ENCODE results near the gene HES1. TPM values are rescaled to one million over a fixed set of nuclear protein-coding genes. Genes with fewer than 3 reads are reported as not detected.

HES1 gene
- total and polyA plus RNA-seq, 10 of the 15 experiments (the other 5 are each of a cell fraction or from before 2014, with no cell fraction given), result 0.46 to 5.3 (median 2.3) TPM

- TF ChIP-seq ZNF592 (IDR thresholded peaks at IDR 0.05) (no peak), ATF7 (IDR thresholded peaks at IDR 0.05; ENCODE audit: low read depth) (no peak), ESRRA (IDR thresholded peaks at IDR 0.05; ENCODE audit: low read length) (no peak), ZNF384 (IDR thresholded peaks at IDR 0.05; ENCODE audit: borderline replicate concordance, low read depth, low read length) (no peak)
- TF ChIP-seq, protein P1, sequence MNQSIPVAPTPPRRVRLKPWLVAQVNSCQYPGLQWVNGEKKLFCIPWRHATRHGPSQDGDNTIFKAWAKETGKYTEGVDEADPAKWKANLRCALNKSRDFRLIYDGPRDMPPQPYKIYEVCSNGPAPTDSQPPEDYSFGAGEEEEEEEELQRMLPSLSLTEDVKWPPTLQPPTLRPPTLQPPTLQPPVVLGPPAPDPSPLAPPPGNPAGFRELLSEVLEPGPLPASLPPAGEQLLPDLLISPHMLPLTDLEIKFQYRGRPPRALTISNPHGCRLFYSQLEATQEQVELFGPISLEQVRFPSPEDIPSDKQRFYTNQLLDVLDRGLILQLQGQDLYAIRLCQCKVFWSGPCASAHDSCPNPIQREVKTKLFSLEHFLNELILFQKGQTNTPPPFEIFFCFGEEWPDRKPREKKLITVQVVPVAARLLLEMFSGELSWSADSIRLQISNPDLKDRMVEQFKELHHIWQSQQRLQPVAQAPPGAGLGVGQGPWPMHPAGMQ (IDR thresholded peaks at IDR 0.05; ENCODE audit: borderline replicate concordance), result no peak
These were observed 33.6 kb downstream of the HES1 start (continued) for GRCh38 chr3:194169595-194169994.

DNA sequence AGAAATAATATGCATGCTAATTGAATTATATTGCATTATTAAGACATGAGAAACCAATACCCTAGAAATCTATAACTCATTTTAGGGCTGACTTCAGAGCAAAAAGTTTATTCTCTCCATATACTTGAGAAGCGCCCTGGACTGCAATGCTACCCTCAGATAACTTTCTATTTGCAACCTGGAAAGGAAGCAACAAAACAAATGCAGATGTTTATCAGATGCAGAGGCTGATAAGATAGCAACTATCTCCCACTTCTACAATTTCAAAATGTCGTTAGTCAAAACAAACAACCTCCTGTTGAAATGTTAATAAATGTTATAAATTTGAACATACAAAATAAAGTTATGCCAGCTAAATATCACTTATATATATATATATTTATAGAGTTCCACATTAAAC is 34.8 kb downstream of the HES1 start:
- 12% methylated on average over 2 of the region's 2 CpGs for WGBS (ENCODE audit: insufficient coverage, insufficient replicate concordance, low lambda C conversion rate, missing lambda C conversion rate)
- H3K4me3 ChIP-seq, result no peak overlapping the region
- CTCF ChIA-PET, result interaction anchor here (0.8 kb wide), 1 partner anchor 147 kb away, joined by 3 read pairs; no protein-coding TSS in a partner anchor
- H3K27me3 ChIP-seq (replicated peaks in 1 of 2; ENCODE audit: control insufficient read depth in 2 of 2, insufficient read depth in 2 of 2, low read length in 1 of 2), result no peaks in the 10 kb centered on the region; a peak in 1 of 4 replicates
- in situ Hi-C loops (cut with MboI) (no loop called here), intact Hi-C loops (cut with micrococcal nuclease; ENCODE audit: unreplicated experiment) (no loop called here)
- H3K4me1 ChIP-seq (ENCODE audit: control insufficient read depth, insufficient read depth, low read length), result no peaks in the 10 kb centered on the region
- DNase-seq (ENCODE audit: low read depth, low spot score) (no peak), ATAC-seq (no peak), FAIRE-seq (no peak)
- RAD21 ChIA-PET (ENCODE audit: unreplicated experiment), result no interaction called here
- no peaks in the 10 kb centered on the region for H3K36me3 ChIP-seq (ENCODE audit: control insufficient read depth in 2 of 2, insufficient read depth in 2 of 2, low read length in 1 of 2)
- no peak overlapping the region for H3K27ac ChIP-seq (ENCODE audit: control insufficient read depth, insufficient read depth)
- H3K4me2 ChIP-seq (ENCODE audit: control insufficient read depth, insufficient read depth), result no peak overlapping the region
- no peaks in the 10 kb centered on the region for H3K79me2 ChIP-seq (ENCODE audit: control insufficient read depth, insufficient read depth, low read length)
- no peaks in the 10 kb centered on the region for H3K9me3 ChIP-seq (replicated peaks; ENCODE audit: control insufficient read depth, insufficient read depth, low read length)
- POLR2A ChIA-PET, result no interaction called here
- H3K9ac ChIP-seq (ENCODE audit: control insufficient read depth, insufficient read depth, low read length), result no peak overlapping the region
- H4K20me1 ChIP-seq (ENCODE audit: control insufficient read depth, insufficient read depth), result no peaks in the 10 kb centered on the region
- BruUV-seq (replicated peaks), result no TSS peak
- SMC1A ChIA-PET (ENCODE audit: uncharacterized antibody, unreplicated experiment), result no interaction called here
- H2AFZ ChIP-seq (ENCODE audit: control insufficient read depth, low read depth, low read length), result no peak overlapping the region
- no peak for TF ChIP-seq USF2 (IDR thresholded peaks at IDR 0.05; ENCODE audit: borderline replicate concordance, low read depth, low read length)
- TF ChIP-seq JUNB (IDR thresholded peaks at IDR 0.05), result no peak
- TF ChIP-seq SIN3A (IDR thresholded peaks at IDR 0.05; ENCODE audit: low read depth, low read length), result no peak
- TF ChIP-seq RCOR1 (conservative IDR thresholded peaks at IDR 0.05; ENCODE audit: low read depth, low read length), result no peak
- TF ChIP-seq NFYA (IDR thresholded peaks at IDR 0.05; ENCODE audit: borderline replicate concordance, low read depth, low read length), result no peak
- no peak for TF ChIP-seq PAX5 (IDR thresholded peaks at IDR 0.05; ENCODE audit: borderline replicate concordance, low read depth, low read length)
- no peak for TF ChIP-seq NR2C2 (IDR thresholded peaks at IDR 0.05; ENCODE audit: borderline replicate concordance, control insufficient read depth, insufficient read length, low read depth)
- TF ChIP-seq STAT3 (IDR thresholded peaks at IDR 0.05; ENCODE audit: low read depth, low read length), result no peak
- TF ChIP-seq POU2F2 (IDR thresholded peaks at IDR 0.05; ENCODE audit: borderline replicate concordance, low read depth, low read length), result no peak
- TF ChIP-seq, protein P2, sequence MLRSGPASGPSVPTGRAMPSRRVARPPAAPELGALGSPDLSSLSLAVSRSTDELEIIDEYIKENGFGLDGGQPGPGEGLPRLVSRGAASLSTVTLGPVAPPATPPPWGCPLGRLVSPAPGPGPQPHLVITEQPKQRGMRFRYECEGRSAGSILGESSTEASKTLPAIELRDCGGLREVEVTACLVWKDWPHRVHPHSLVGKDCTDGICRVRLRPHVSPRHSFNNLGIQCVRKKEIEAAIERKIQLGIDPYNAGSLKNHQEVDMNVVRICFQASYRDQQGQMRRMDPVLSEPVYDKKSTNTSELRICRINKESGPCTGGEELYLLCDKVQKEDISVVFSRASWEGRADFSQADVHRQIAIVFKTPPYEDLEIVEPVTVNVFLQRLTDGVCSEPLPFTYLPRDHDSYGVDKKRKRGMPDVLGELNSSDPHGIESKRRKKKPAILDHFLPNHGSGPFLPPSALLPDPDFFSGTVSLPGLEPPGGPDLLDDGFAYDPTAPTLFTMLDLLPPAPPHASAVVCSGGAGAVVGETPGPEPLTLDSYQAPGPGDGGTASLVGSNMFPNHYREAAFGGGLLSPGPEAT (IDR thresholded peaks at IDR 0.05; ENCODE audit: low read depth), result no peak

All from GM12878 (cell line).